Loucy (cell line): ENCODE results near the gene SPDL1.
A peak's percentile ranks its signal among the peaks of the same experiment; 100 is the strongest.

Experiments
- H2AFZ ChIP-seq: fragments of 200-600 bp; sonication (generic); 2 replicates; pipeline ENCODE4 v1.6.0; 2016; ENCODE audit warnings: antibody characterized with exemption, mild to moderate bottlenecking, low read length, moderate library complexity
- H3F3A ChIP-seq: fragments of 200-600 bp; 2 replicates; pipeline ENCODE4 v1.6.0; 2016; ENCODE audit warnings: antibody characterized with exemption, low read depth, mild to moderate bottlenecking
- H3K27me3 ChIP-seq: fragments of 200-600 bp; sonication (generic); 2 replicates; pipeline ENCODE4 v1.6.1; 2014; ENCODE audit warnings: low read length, mild to moderate bottlenecking; ENCODE audit not compliant: insufficient read depth, poor library complexity, severe bottlenecking
- H3K36me3 ChIP-seq: fragments of 200-600 bp; sonication (generic); 2 replicates; pipeline ENCODE4 v1.6.1; 2016; ENCODE audit warnings: low read length; ENCODE audit not compliant: insufficient read depth
- H3K4me1 ChIP-seq: fragments of 200-600 bp; sonication (generic); 2 replicates; pipeline ENCODE4 v1.5.1; 2014; ENCODE audit warnings: low read length, mild to moderate bottlenecking; ENCODE audit not compliant: insufficient read depth, poor library complexity, severe bottlenecking
- H3K4me2 ChIP-seq: fragments of 200-600 bp; sonication (generic); 2 replicates; pipeline ENCODE4 v1.6.0; 2014; ENCODE audit warnings: antibody characterized with exemption, low read length, low read depth, mild to moderate bottlenecking; ENCODE audit not compliant: poor library complexity, severe bottlenecking
- H3K4me3 ChIP-seq: fragments of 200-600 bp; sonication (generic); 2 replicates; pipeline ENCODE4 v1.5.1; 2014; ENCODE audit warnings: low read length, mild to moderate bottlenecking, mixed read lengths; ENCODE audit not compliant: poor library complexity, severe bottlenecking
- H3K79me2 ChIP-seq: fragments of 200-600 bp; sonication (generic); 2 replicates; pipeline ENCODE4 v1.6.1; 2014; ENCODE audit warnings: low read length; ENCODE audit not compliant: insufficient read depth
- H3K9ac ChIP-seq: fragments of 200-600 bp; sonication (generic); 2 replicates; pipeline ENCODE4 v1.6.0; 2014; ENCODE audit warnings: mild to moderate bottlenecking, low read depth, low read length, moderate library complexity; ENCODE audit not compliant: poor library complexity, severe bottlenecking
- H3K9me2 ChIP-seq: fragments of 200-600 bp; sonication (generic); replicated peaks from 2 replicates; pipeline ENCODE4 v1.6.1; 2016; ENCODE audit warnings: low read depth, low read length, mixed read lengths
- H3K9me3 ChIP-seq: fragments of 200-600 bp; sonication (generic); 2 replicates; pipeline ENCODE4 v1.6.1; 2014; ENCODE audit warnings: mild to moderate bottlenecking, antibody characterized with exemption, low read length, low read depth; ENCODE audit not compliant: insufficient read depth
- H4K20me1 ChIP-seq: fragments of 200-600 bp; sonication (generic); 2 replicates; pipeline ENCODE4 v1.6.0; 2014; ENCODE audit warnings: antibody characterized with exemption, low read length, mild to moderate bottlenecking; ENCODE audit not compliant: insufficient read depth, poor library complexity, severe bottlenecking
- EZH2phosphoT487 ChIP-seq: fragments of 200-600 bp; IDR thresholded peaks from 2 replicates; pipeline ENCODE4 v1.6.1; 2018; ENCODE audit warnings: antibody characterized with exemption, mild to moderate bottlenecking, moderate library complexity, borderline replicate concordance
- TF ChIP-seq, protein P1 (sequence below): fragments of 200-600 bp; sonication (generic); conservative IDR thresholded peaks from 2 replicates; pipeline ENCODE4 v1.5.1; 2014; ENCODE audit warnings: mild to moderate bottlenecking, antibody characterized with exemption, low read length

SPDL1 gene

DNA sequence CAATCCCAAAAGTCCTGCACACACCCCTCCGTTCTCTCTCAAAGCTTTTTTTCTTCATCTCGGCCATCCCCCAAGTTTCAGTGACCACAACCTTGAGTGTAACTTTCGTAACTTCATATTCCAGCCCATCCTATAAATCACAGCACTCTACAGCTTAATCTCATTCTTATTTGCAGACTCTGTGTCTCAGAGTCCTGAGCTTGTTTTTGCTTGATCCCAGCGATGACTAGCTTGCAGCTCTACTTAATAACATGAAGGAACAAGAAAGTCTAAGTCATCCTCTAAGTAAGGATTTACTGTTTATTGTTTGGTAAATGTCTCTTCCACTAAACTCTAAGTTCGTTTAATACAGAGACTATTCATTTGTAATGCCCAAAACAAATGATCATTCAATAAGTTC is 2.6 kb upstream of the SPDL1 start:
- no peaks in the 10 kb centered on the region for H3F3A ChIP-seq
- H3K4me2 ChIP-seq, result no peak overlapping the region
- no peaks in the 10 kb centered on the region for H3K9me3 ChIP-seq
- no peaks in the 10 kb centered on the region for H3K27me3 ChIP-seq
- no peaks in the 10 kb centered on the region for H4K20me1 ChIP-seq
- no peaks in the 10 kb centered on the region for H3K36me3 ChIP-seq
- no peak for TF ChIP-seq EZH2phosphoT487
- TF ChIP-seq, protein P1, sequence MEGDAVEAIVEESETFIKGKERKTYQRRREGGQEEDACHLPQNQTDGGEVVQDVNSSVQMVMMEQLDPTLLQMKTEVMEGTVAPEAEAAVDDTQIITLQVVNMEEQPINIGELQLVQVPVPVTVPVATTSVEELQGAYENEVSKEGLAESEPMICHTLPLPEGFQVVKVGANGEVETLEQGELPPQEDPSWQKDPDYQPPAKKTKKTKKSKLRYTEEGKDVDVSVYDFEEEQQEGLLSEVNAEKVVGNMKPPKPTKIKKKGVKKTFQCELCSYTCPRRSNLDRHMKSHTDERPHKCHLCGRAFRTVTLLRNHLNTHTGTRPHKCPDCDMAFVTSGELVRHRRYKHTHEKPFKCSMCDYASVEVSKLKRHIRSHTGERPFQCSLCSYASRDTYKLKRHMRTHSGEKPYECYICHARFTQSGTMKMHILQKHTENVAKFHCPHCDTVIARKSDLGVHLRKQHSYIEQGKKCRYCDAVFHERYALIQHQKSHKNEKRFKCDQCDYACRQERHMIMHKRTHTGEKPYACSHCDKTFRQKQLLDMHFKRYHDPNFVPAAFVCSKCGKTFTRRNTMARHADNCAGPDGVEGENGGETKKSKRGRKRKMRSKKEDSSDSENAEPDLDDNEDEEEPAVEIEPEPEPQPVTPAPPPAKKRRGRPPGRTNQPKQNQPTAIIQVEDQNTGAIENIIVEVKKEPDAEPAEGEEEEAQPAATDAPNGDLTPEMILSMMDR, result no peak
- peaks cover 24% of the 10 kb centered on the region for H3K79me2 ChIP-seq
- H3K4me3 ChIP-seq, result no peak overlapping the region
- H3K9me2 ChIP-seq, result no peaks in the 10 kb centered on the region
- peaks cover 4% of the 10 kb centered on the region for H3K4me1 ChIP-seq
- no peak overlapping the region for H3K9ac ChIP-seq
- no peak overlapping the region for H2AFZ ChIP-seq

DNA sequence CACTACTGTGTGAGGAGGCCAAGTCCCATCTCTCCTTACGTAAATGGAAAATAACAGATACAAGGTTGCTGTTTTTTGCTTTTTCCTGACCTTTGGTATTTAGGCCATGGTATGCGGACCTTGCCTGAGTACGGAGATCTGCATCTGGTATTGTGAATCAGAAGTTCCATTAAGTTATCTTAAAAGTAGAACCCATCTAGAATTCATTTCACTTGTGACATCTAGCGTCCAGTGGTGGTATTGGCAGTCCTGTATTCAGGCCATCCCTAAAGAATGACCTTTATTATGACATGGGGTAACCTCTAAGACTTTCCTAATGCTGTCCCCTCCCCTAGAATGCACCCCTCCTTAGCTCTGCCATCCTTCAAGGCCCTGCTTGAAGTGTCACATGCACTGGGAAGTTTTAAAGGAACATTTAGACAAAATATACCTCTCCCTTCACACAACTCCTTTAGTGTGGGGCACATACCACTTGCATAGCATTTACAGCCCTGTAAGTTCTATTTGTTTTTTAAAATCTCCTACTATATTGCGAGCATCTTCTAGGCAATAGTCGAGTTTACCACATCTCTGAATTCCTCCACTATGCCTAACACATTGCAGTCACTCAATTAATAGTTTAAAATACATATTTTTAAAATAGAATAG is 1.9 kb upstream of the SPDL1 start:
- H3K9me2 ChIP-seq, result no peaks in the 10 kb centered on the region
- H3K9ac ChIP-seq, result no peak overlapping the region
- H3K4me1 ChIP-seq, result peaks cover 12% of the 10 kb centered on the region
- H2AFZ ChIP-seq, result 0 out of 2 replicates have a peak overlapping the region, but pooled peaks have one; percentile 36
- no peaks in the 10 kb centered on the region for H3K36me3 ChIP-seq
- H3K27me3 ChIP-seq, result no peaks in the 10 kb centered on the region
- peaks cover 31% of the 10 kb centered on the region for H3K79me2 ChIP-seq
- TF ChIP-seq EZH2phosphoT487, result no peak
- TF ChIP-seq, protein P1, result peak; percentile 66
- H3K9me3 ChIP-seq, result no peaks in the 10 kb centered on the region
- no peak overlapping the region for H3K4me2 ChIP-seq
- no peak overlapping the region for H3K4me3 ChIP-seq
- no peaks in the 10 kb centered on the region for H4K20me1 ChIP-seq
- H3F3A ChIP-seq, result no peaks in the 10 kb centered on the region

DNA sequence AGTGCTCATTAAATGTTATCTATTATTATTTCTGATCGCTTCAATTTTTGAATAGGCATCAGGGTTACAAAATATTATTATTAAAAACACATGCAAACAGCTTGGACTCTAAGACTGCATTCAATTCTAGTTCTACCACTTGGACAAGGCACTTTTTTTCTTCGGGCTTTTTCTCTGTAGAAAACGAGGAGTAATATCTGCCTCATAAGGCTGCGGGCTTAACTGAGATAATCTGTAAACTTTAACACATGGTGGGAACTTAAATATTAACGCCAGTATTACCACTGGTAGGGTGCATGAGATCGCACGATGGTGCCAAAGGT is 511 bp upstream of the SPDL1 start:
- peaks cover 12% of the 10 kb centered on the region for H3K4me1 ChIP-seq
- TF ChIP-seq, protein P1, result no peak
- no peak for TF ChIP-seq EZH2phosphoT487
- no peaks in the 10 kb centered on the region for H3K9me3 ChIP-seq
- peak overlapping the region; percentile 94 for H2AFZ ChIP-seq
- no peaks in the 10 kb centered on the region for H3K27me3 ChIP-seq
- H3K9me2 ChIP-seq, result no peaks in the 10 kb centered on the region
- no peaks in the 10 kb centered on the region for H3K36me3 ChIP-seq
- H4K20me1 ChIP-seq, result no peaks in the 10 kb centered on the region
- no peaks in the 10 kb centered on the region for H3F3A ChIP-seq
- peak overlapping the region; percentile 89 for H3K4me3 ChIP-seq
- H3K79me2 ChIP-seq, result peaks cover 37% of the 10 kb centered on the region
- peak overlapping the region; percentile 97 for H3K9ac ChIP-seq
- peak overlapping the region; percentile 90 for H3K4me2 ChIP-seq
